Keratinocyte (primary cell): ENCODE data around the gene MTPN. TPM values are rescaled to one million over a fixed set of nuclear protein-coding genes. Genes with fewer than 3 reads are reported as not detected.

Experiments
- DNase-seq: peaks from one replicate; pipeline ENCODE4 v3.0.0-alpha.2; 2011; ENCODE audit warnings: low read depth, missing footprints, low spot score
- FAIRE-seq: peaks from 2 replicates; lab custom pipeline; 2011; peaks lifted over from hg19 to GRCh38; lab: Jason Lieb, UNC
- H2AFZ ChIP-seq: 2 replicates; pipeline ENCODE4 v1.6.0; 2012; ENCODE audit warnings: low read length, control low read depth, inconsistent platforms; ENCODE audit not compliant: control insufficient read depth
- H3K27ac ChIP-seq: 2 replicates; pipeline ENCODE4 v1.5.1; 2011; ENCODE audit warnings: low read length; ENCODE audit not compliant: control insufficient read depth, insufficient read depth
- H3K27me3 ChIP-seq: 3 replicates; pipeline ENCODE4 v1.6.0; 2011; ENCODE audit warnings: low read length; ENCODE audit not compliant: control insufficient read depth, insufficient read depth; ENCODE audit errors: extremely low read depth
- H3K36me3 ChIP-seq, 2 experiments: 2 replicates in 1 of 2; 3 replicates in 1 of 2; pipeline ENCODE4 v1.5.1; 2011; ENCODE audit warnings: low read length in 2 of 2, mild to moderate bottlenecking in 1 of 2; ENCODE audit not compliant: control insufficient read depth in 2 of 2, insufficient read depth in 2 of 2; ENCODE audit errors: extremely low read depth in 1 of 2
- H3K4me1 ChIP-seq: 3 replicates; pipeline ENCODE4 v1.5.1; 2011; ENCODE audit warnings: low read length; ENCODE audit not compliant: control insufficient read depth, insufficient read depth; ENCODE audit errors: extremely low read depth
- H3K4me2 ChIP-seq: 3 replicates; pipeline ENCODE4 v1.6.0; 2011; ENCODE audit warnings: low read depth, low read length; ENCODE audit not compliant: control insufficient read depth, insufficient read depth; ENCODE audit errors: extremely low read depth
- H3K4me3 ChIP-seq, 3 experiments: fragments of 200-600 bp in 1 of 3; sonication (generic) in 1 of 3; 2 replicates in 2 of 3; 3 replicates in 1 of 3; pipeline ENCODE4 v1.5.1; 2011 to 2016; ENCODE audit warnings: low read length in 3 of 3, mild to moderate bottlenecking in 3 of 3, control low read depth in 2 of 3, inconsistent platforms in 1 of 3, low read depth in 1 of 3, mixed read lengths in 1 of 3, mixed run types in 1 of 3, moderate library complexity in 1 of 3; ENCODE audit not compliant: control insufficient read depth in 2 of 3, insufficient read depth in 2 of 3; ENCODE audit errors: extremely low read depth in 1 of 3
- H3K79me2 ChIP-seq: 2 replicates; pipeline ENCODE4 v1.6.0; 2012; ENCODE audit warnings: low read length; ENCODE audit not compliant: control insufficient read depth, insufficient read depth
- H3K9ac ChIP-seq: 3 replicates; pipeline ENCODE4 v1.6.0; 2011; ENCODE audit warnings: low read length; ENCODE audit not compliant: control insufficient read depth, insufficient read depth; ENCODE audit errors: extremely low read depth
- H3K9me1 ChIP-seq: 3 replicates; pipeline ENCODE4 v1.6.0; 2011; ENCODE audit warnings: low read length; ENCODE audit not compliant: control insufficient read depth, insufficient read depth; ENCODE audit errors: extremely low read depth
- H3K9me3 ChIP-seq: 2 replicates; pipeline ENCODE4 v1.5.1; 2012; ENCODE audit warnings: low read depth, low read length; ENCODE audit not compliant: control insufficient read depth
- H4K20me1 ChIP-seq: 3 replicates; pipeline ENCODE4 v1.6.0; 2011; ENCODE audit warnings: low read length; ENCODE audit not compliant: control insufficient read depth, insufficient read depth; ENCODE audit errors: extremely low read depth
- CTCF ChIP-seq, 3 experiments: IDR thresholded peaks in 1 of 3; conservative IDR thresholded peaks in 1 of 3; optimal IDR thresholded peaks in 1 of 3; 2 replicates in 2 of 3; 3 replicates in 1 of 3; pipeline versions ENCODE3 to v1.5.1; 2011; ENCODE audit warnings: low read length in 3 of 3, mild to moderate bottlenecking in 3 of 3, moderate library complexity in 2 of 3, control low read depth in 1 of 3, inconsistent platforms in 1 of 3; ENCODE audit not compliant: insufficient read depth in 2 of 3; ENCODE audit errors: extremely low read depth in 1 of 3
- EZH2 ChIP-seq: IDR thresholded peaks from one replicate; pipeline ENCODE4 v1.6.1; 2012; ENCODE audit warnings: inconsistent platforms, mild to moderate bottlenecking, low read length, moderate library complexity
- dilution Hi-C: fragments of 300-500 bp; cut with MboI; formaldehyde crosslinking; loops from one replicate; pipeline ENCODE4 v1.7.0; 2020; ENCODE audit warnings: low sequenced_read_pairs; ENCODE audit not compliant: extremely low pct_ligation_motif_present
- polyA plus RNA-seq, 5 experiments: library from polyadenylated mRNA; depleted of rRNA in 3 of 5; stranded (reverse) in 3 of 5; stranded (forward) in 1 of 5; unstranded in 1 of 5; fragments of >200 nt; gene quantifications; 1 replicate in 1 of 5; 2 replicates in 3 of 5; 3 replicates in 1 of 5; pipeline versions ENCODE4 v1.2.1 to v1.2.3, GENCODE V29; 2011 to 2012; ENCODE audit warnings: missing spikeins in 2 of 5, low read depth in 1 of 5, low replicate concordance in 1 of 5

Gene MTPN
- polyA plus RNA-seq, 1 donor (not counting 4 experiments of a cell fraction or from before 2014, with no cell fraction given): 151 TPM

GRCh38 chr7:136002802-136003201 is 25.6 kb upstream of the MTPN start:
- Histone ChIP-seq H3K4me2 (no peak overlapping the region), H3K27me3 (peaks cover 3% of the 10 kb centered on the region), H3K36me3 (no peaks in the 10 kb centered on the region), H3K4me1 (no peaks in the 10 kb centered on the region), H3K9me1 (no peaks in the 10 kb centered on the region), H4K20me1 (no peaks in the 10 kb centered on the region), H3K9ac (no peak overlapping the region), H3K9me3 (no peaks in the 10 kb centered on the region), H3K79me2 (no peaks in the 10 kb centered on the region), H3K4me3 (no peak overlapping the region), H3K27ac (no peak overlapping the region), H2AFZ (no peak overlapping the region)
- no peak for TF ChIP-seq EZH2
- TF ChIP-seq CTCF (optimal IDR thresholded peaks at IDR 0.05 in 1 of 3, IDR thresholded peaks at IDR 0.05 in 1 of 3, conservative IDR thresholded peaks at IDR 0.05 in 1 of 3; ENCODE audit: extremely low read depth in 1 of 3, insufficient read depth in 2 of 3, low read length in 3 of 3): no peak
- DNase-seq (no peak), FAIRE-seq (no peak)
- dilution Hi-C loops: no loop called here

DNA sequence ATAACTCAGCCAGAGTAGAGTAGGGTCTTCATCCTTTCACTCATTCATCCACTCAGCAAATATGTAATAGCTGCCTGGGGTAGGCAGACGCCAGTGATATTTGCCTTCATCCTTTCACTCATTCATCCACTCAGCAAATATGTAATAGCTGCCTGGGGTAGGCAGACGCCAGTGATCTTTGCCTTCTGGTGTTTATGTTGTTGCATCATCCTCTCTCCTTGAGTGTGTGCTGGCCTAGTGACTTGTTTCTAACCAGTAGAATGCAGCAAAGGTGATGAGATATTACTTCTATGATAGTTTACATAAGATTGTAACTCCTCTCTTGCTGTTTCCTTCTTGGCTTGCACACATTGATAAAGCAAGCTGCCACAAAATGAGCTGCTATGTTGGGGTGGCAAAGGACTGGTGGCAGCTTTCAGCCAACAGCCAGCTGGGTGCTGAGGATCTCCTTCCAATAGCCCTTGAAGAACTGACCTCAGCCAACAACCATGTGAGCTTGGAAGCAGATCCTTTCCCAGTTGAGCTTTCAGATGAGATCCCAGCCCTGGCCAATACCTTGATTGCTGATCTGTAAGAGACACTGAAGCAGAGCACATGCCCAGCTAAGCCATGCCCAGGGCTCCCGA is 23.2 kb upstream of the MTPN start:
- Histone ChIP-seq H4K20me1 (no peaks in the 10 kb centered on the region), H3K79me2 (no peaks in the 10 kb centered on the region), H3K9me1 (no peaks in the 10 kb centered on the region), H3K4me3 (no peak overlapping the region), H3K9me3 (no peaks in the 10 kb centered on the region), H3K27ac (no peak overlapping the region), H3K4me1 (no peaks in the 10 kb centered on the region), H3K27me3 (peaks cover 3% of the 10 kb centered on the region), H3K9ac (no peak overlapping the region), H3K36me3 (no peaks in the 10 kb centered on the region), H3K4me2 (no peak overlapping the region), H2AFZ (no peak overlapping the region)
- no peak for DNase-seq
- no peak for TF ChIP-seq CTCF (optimal IDR thresholded peaks at IDR 0.05 in 1 of 3, IDR thresholded peaks at IDR 0.05 in 1 of 3, conservative IDR thresholded peaks at IDR 0.05 in 1 of 3; ENCODE audit: extremely low read depth in 1 of 3, insufficient read depth in 2 of 3, low read length in 3 of 3)
- TF ChIP-seq EZH2: no peak
- dilution Hi-C loops: no loop called here
- no peak for FAIRE-seq
